Omental fat pad (tissue), 4 donors: Measurements from ENCODE around the gene SMAD6. TPM values are rescaled to one million over a fixed set of nuclear protein-coding genes. Genes with fewer than 3 reads are reported as not detected.

Experiments used
- ATAC-seq: fragments of 150-250 bp; one replicate; pipeline ENCODE4 v1.9.1; 2016; ENCODE audit warnings: mild to moderate bottlenecking, moderate library complexity; ENCODE audit not compliant: low FRiP score
- DNase-seq: peaks from one replicate; pipeline ENCODE4 v3.0.0-alpha.2; 2019; ENCODE audit warnings: low spot score
- total RNA-seq, 4 donors: library from RNA; depleted of rRNA; stranded (reverse); fragments of >200 nt; gene quantifications; one replicate each; pipeline ENCODE4 v1.1.0, GENCODE V29; 2016
- TF ChIP-seq, protein P1 (sequence below), 3 donors: fragments of 450-650 bp; IDR thresholded peaks; one replicate each; pipeline ENCODE4 v1.5.1; 2016 to 2017; ENCODE audit warnings: antibody characterized with exemption in 3 of 3, mild to moderate bottlenecking in 3 of 3, moderate library complexity in 2 of 3

Gene SMAD6
- total RNA-seq, 4 donors from 2014 or later, result 15.6 to 44.9 (median 23.8) TPM

DNA sequence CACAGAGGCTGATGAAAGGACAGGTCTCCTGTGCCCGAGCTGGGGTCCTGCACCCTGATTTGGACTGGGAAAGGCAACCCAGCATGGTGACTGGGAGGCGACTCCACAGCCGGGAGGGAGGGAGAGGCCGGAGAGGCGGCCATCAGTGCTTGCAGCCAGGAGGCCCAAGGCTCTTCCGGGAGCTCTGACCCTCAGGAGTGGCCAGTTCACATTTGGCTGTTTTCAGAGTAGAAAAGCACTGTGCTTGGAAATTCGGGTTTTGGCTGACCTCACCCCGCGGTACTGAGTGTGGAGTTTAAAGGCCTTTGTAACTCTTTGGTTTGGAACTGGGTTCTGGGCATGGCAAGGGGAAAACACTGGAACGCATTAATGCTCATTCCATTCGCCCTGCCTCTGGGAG, 31.9 kb downstream of the SMAD6 start:
- ATAC-seq (no peak), DNase-seq (no peak)
- TF ChIP-seq, protein P1, sequence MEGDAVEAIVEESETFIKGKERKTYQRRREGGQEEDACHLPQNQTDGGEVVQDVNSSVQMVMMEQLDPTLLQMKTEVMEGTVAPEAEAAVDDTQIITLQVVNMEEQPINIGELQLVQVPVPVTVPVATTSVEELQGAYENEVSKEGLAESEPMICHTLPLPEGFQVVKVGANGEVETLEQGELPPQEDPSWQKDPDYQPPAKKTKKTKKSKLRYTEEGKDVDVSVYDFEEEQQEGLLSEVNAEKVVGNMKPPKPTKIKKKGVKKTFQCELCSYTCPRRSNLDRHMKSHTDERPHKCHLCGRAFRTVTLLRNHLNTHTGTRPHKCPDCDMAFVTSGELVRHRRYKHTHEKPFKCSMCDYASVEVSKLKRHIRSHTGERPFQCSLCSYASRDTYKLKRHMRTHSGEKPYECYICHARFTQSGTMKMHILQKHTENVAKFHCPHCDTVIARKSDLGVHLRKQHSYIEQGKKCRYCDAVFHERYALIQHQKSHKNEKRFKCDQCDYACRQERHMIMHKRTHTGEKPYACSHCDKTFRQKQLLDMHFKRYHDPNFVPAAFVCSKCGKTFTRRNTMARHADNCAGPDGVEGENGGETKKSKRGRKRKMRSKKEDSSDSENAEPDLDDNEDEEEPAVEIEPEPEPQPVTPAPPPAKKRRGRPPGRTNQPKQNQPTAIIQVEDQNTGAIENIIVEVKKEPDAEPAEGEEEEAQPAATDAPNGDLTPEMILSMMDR (IDR thresholded peaks at IDR 0.05), result no peak

DNA sequence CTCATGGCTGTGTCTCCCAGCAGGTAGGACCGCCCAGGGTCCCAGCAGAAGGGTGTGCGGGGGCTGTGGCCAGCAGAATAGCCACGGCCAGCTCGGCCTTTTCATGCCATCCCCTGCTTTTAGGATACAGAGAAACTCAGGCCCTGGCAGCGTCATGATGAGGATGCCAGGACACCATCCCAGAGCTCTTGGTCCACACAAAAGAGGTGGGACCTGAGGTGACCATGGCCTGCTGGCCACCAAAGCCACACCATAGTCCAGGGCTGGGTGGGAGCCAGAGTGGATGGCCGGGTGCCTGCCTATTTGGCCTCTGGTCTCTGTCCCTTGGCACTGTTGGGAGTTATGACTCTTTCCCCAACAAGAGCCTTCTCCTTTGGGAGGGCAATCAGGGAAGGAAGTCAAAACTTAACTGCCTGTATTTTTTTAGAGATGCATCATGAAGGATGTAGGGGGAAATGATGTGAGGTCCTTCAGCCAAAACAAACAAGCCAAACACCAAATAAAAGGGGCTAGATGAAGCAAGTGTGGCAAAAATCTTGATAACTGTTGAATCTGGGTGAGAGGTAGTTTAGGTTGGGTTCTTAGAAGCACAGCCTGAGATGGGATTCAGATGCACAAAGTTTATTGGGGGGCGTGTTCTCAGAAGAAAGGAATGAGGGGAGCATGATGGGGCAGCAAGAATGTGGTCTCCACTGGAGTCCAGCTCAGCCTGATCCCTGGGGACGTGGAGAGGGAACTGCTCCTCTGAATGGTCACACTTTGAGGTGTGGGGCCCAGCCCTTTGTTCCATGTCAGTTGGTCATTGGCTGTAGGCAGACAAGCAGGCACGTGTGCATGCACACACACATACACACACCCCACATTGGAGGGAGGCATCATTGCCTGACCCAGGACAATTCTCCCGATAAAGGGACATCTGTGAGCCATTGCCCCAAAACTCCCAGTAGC, 33.2 kb downstream of the SMAD6 start:
- TF ChIP-seq, protein P1 (IDR thresholded peaks at IDR 0.05), result no peak
- ATAC-seq (no peak), DNase-seq (no peak)

DNA sequence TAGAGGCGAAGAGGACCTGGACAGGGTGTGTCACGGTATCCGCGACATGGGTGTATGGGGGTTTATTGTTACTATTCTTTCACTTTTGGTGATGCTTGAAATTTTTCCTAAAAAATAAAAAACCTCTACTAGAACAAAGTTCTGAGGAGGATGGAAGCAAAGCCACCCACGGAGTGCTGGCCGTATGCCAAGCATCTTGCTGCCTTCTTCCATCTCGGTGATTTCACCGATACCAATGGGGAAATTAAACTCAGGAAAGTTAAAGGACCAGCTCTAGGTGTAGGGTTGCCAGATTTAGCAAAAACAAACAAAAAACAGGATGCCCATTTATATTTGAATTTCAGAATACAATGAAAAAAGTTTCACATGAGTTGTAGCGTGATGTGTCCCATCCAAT, 33.9 kb downstream of the SMAD6 start:
- ATAC-seq (no peak), DNase-seq (no peak)
- TF ChIP-seq, protein P1 (IDR thresholded peaks at IDR 0.05), result no peak

DNA sequence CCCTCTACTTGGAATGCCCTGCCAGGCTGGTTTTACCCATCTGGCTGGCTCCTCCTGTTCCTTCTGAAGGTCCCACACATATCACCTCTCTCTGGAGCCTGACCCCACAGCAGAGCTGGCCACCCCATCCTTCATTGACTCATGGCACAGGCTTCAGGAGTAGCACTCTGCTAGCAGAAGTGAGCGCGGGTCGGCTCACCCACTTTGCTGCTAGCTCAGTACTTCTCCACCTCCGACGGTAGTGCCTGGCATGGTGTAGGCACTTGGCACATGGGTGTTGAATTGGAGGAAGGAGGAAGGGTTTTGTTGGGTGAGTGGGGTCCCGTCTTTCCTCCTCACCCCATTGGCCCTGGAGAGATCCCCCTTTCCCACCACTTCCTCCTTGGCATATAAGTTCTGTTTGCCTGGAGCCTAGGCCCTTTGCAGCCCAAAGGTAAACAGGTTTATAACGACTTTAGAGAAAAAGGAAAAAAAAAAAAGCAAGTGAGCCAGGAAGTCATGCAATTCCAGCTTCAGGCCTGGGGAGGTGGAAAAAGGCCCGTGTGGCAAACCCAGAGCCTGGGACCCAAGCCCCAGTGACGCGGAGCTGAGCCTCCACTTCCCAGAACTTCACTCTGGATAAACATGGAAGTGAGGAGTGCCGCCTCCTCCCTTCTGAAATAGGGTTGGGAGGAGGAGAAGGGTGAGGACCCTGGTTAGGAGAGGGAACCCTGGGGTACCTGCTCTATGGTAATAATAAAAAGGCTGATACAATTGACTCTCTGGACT, 35.4 kb downstream of the SMAD6 start:
- TF ChIP-seq, protein P1 (IDR thresholded peaks at IDR 0.05), result no peak
- ATAC-seq, result no peak
- DNase-seq, result no peak

DNA sequence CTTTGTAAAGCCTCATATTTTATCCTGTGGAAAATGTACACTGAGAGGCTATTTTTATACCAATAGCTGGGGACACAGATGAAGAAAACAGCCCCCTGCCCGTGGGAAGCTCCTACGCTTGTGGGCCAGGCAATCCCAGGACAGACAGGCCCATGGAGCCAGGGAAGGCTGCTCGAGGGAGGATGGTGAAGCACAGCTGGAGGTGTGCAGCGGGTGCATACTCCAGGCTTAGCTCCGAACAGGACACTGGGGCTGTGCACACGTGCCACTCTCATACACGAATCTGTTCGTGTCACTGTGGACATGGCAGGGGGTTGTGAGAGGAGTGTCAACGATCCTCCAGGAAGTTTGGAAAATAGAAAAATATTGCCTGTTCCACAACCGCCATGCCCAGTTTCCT, 36.1 kb downstream of the SMAD6 start:
- TF ChIP-seq, protein P1 (IDR thresholded peaks at IDR 0.05), result no peak
- no peak for ATAC-seq
- no peak for DNase-seq

DNA sequence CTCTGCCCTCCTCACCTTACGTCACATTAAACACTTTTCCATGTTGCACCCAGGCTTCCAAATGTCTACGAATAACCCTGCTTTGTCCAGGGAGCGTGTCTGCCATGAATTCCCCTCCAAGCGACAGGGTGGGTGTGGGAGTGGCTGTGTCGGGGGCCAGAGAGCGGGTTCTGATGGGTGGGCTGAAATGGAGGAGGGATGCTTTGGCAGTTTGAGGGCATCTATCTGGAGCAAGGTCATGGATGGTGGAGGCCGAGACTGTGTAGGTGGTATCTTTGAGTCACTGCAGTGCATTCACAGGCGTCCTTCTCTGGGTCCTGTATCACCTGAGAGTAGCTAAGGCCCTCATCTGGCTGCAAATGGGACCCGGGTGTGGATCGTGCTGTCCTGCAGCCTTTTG, 36.6 kb downstream of the SMAD6 start:
- TF ChIP-seq, protein P1 (IDR thresholded peaks at IDR 0.05), result no peak
- DNase-seq, result no peak
- ATAC-seq, result no peak
